GM20431 (cell line): ENCODE measurements around the gene GAST.
"Not testable (repeated sequence)": the region's sequence is repeated elsewhere in the genome, so short reads cannot be mapped to it uniquely, and the experiment has no call there.

Experiments used
- in situ Hi-C: fragments of 300-500 bp; cut with MseI, MboI; formaldehyde crosslinking; loops from one replicate; pipeline ENCODE4 v1.15.0; 2020; ENCODE audit warnings: low sequenced_read_pairs; ENCODE audit not compliant: unreplicated experiment

Gene GAST

DNA sequence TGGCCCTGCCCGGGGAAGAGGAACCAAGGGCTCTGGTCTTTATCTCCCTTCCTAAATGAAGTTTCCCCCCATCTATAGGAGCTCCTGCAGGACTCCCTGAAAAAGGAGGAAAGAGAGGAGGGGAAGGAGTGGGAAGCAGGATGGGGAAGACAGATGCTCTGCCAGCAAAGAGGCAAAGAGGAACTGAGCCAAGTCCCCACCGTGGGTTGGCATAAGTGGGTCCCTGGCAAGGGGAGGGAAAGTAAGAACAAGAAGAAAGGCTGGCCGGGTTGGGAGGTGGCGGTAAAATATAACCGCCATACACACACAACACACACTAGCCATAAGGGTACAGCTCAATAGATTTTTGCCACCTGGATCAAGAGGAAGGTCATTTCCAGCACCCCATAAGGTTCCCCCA, 29.5 kb upstream of the GAST start:
- in situ Hi-C loops = no loop called here

- in situ Hi-C loops = no loop called here
These were observed 28.6 kb upstream of the GAST start for GRCh38 chr17:41683441-41684007.

- in situ Hi-C loops = no loop called here
These were observed 28.1 kb upstream of the GAST start for GRCh38 chr17:41684035-41684434.

DNA sequence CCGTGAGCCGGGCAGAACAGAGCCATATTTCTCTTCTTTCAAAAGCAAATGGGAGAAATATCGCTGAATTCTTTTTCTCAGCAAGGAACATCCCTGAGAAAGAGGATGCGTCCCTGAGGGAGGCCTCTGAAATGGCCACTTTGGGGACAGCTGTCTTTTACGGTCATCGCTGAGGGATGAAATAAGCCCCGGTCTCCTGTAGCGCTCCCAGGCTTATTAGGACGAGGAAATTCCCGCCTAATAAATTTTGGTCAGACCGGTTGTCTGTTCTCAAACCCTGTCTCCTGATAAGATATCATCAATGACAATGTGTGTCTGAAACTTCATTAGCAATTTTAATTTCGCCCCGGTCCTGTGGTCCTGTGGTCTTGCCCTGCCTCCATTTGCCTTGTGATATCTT, 26.4 kb upstream of the GAST start:
- in situ Hi-C loops = not testable (repeated sequence)

DNA sequence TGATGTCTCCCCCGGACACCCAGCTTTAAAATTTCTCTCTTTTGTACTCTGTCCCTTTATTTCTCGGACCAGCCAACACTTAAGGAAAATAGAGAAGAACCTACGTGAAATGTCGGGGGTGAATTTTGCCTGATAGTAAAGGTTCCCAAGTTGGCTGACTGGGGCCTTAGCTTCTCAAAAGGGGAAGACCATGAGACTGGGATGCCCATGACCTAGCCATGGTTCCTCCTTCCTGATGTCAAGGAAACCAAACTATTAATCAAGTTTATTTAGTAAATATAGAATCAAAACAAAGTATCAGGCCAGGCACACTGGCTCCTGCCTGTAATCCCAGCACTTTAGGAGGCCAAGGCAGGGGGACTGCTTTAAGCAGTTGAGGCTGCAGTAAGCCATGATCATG, 25.9 kb upstream of the GAST start:
- in situ Hi-C loops = no loop called here

GRCh38 chr17:41687828-41688640, 24.1 kb upstream of the GAST start:
- in situ Hi-C loops = no loop called here

DNA sequence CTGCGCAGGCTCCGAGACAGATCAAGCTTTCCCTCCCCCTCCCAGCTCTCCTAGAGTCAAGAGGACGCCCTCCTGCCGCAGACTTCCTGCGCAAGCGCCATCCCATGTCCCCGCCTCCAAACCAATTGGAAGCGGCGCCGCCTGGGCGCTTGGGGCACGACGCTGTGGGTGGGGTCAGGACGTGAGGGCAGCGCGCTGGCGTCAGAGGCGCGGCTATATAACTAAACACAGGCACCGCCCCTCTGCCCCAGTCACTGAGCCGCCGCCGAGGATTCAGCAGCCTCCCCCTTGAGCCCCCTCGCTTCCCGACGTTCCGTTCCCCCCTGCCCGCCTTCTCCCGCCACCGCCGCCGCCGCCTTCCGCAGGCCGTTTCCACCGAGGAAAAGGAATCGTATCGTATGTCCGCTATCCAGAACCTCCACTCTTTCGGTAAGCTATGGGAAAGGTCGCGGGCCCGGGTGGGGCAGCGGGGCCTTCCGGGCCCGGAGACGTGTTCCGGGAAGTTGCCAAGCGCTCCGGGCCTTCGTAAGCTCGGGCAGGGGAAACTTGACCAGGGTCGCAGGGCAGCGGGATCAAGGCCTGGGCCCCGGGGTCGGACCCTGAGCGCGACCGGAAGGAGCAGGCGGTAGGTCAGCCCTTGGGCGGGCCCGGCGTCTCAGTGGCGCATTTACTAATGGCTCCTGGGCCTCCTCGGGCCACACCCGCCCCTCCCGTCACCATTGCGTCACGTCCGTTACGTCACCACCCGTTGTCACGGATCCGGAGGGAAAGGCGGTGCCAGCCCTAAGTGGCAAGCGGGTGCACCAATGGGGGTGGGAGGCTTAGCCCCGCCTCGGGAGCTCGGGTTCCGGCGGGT, 23.3 kb upstream of the GAST start, which contains the start of gene EIF1:
Gene EIF1 (plus strand): TSS at position 245 of the 856 bp plus-strand sequence. CDS start 154 bp downstream, at position 399.
- in situ Hi-C loops = no loop called here

GRCh38 chr17:41689497-41690299, 22.4 kb upstream of the GAST start:
- in situ Hi-C loops = no loop called here

DNA sequence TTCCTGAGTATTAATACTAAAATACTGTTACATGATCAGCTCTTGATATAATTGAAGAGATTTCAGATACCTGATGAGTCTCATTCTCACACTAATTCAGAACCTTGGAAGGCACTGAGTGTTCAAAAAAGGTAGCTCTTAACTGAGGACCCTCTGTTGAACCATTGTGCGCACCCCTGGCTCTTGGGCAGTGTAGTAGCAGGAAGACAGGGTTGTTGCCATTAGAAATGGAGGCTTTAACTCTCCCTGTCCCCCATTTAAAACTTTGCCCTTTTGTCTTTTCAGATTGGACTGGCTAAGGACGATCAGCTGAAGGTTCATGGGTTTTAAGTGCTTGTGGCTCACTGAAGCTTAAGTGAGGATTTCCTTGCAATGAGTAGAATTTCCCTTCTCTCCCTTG, 21.6 kb upstream of the GAST start:
- in situ Hi-C loops = no loop called here

- in situ Hi-C loops = no loop called here
These were observed 20.9 kb upstream of the GAST start for GRCh38 chr17:41691031-41691777.

DNA sequence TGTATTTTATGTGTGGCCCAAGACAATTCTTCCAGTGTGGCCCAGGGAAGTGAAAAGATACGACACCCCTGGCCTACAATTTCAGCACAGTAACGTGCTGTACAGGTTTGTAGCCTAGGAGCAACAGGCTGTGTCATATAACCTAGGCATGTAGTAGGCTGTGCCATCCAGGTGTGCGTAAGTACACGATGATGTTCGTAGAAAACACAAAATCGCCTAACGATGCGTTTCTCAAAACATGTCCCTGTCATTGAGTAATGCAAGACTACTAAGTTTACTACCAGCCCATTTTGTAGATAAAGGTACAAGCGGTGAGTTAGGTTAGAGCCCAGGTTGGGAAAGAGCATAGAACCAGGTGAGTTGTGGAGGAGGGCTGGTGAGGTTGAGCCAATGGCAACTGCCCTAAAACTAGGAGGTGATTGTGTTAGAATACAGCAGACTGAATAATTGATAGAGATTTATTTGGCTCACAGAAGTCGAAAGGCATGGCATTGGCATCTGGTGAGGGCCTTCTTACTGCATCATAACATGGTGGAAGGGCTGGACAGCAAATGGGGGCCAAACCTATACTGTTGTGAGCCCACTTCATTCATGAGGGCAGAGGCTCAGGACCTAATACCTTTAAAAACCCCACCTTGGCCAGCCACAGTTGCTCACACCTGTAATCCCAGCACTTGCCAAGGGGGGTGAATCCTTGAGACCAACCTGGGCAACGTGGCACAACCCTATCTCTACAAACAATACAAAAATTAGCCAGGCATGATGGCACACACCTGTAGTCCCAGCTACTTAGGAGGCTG, 19.2 kb upstream of the GAST start:
- in situ Hi-C loops = no loop called here

DNA sequence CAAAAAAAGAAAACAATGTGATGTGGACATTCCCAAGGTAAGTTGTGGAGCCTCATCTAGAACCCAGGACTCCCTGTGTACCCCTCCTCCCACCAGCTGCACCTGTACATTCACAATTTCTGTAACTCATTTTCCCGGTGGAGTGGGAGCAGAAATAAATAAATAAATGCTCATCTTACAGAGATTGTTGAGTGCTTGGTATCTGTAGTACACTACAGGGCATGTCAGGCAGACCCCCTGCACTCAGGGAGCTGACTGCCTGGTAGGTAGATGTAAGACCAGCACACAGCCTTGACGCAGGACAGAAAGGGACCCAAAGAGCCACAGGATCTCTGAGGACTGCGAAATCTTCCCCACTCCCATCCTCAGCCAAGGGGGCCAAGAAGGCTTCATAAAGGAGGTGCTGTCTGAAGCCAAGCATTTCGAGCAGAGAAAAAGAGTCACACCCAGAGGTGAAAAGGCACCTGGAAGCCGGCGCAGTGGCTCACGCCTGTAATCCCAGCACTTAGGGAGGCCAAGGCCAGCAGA, 16.9 kb upstream of the GAST start:
- in situ Hi-C loops = no loop called here

DNA sequence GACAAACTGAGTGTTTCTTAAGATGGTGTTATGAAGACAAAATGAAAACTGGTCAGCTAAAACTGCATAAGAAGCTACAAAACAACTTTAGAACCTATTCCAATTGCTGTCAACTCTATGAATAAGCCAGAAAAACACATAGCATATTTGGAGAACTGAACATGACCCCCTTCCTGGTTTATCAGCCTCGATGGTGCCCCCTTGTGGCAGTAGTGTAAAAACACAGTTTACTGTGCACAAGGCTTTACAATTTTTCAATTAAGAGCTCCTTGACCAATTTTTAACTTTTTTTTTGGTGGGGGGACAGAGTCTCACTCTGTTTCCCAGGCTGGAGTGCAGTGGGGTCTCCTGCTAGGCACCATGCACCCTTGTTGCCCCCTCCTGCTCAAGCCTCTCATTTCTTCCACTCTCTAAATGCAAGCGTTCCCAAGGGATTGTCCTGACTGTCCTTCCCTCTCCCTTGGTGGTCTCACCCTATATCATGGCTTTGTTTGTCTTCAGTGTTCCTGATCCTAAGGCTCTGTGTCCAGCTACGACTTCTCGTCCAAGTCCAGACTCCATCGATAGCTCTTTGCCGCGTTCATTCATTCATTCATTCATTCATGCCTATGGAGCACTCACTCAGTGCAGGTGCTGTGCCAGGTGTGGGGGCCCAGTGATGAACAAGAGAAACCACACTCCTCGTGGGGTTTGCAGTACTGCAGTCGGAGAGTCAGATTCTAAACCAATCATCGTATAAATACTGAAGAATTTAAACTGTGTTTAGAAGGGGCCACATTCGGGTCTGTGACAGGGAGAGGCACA, 16.0 kb upstream of the GAST start:
- in situ Hi-C loops = no loop called here

DNA sequence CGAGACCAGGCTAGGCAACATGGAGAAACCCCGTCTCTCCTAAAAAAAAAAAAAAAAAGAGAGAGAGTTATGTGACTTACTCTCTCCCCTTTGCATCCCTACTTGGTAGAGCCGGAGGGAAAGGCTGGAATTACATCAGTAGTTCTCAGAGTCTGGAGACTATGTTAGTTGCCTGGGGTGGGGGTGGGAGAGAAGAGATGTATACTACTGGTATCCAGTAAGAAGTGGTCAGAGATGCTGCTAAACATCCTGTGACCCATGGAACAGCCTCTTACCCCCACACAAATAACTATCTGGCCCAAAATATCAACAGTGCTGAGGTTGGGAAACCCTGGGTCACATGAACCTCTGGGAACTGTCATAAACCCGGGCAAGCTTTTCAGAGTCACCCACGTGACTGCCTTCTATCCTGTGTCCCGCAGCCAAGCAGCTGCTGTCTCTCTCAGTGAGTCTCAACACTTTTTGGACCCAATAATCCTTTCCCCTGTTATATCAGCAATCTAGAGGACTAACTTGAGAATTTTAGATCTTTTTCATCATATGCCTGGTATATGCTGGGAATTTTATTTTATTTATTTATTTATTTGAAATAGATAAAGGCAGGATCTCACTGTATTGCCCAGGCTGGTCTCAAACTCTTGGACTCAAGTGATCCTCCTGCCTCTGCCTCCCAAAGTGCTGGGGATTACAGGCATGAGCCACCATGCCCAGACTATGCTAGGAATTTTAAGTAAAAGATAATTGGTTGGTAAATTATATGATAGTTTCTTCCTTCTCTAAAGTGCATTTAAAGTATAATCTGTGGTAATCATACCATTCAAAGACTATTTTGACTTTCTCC, 14.8 kb upstream of the GAST start:
- in situ Hi-C loops = no loop called here

DNA sequence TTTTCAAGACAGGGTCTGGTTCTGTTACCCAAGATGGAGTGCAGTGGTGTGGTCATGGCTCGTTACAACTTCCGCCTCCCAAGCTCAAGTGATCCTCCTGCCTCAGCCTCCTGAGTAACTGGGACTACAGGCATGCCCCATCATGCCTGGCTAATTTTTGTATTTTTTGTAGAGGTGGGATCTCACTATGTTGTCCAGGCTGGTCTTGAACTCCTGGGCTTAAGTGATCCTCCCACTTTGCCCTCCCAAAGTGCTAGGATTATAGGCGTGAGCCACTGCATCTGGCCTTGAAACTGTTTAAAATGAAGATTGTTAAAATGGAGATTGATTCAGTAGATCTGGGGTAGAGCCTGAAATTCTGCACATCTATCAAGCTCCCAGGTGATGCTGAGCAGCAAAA, 11.3 kb upstream of the GAST start:
- in situ Hi-C loops = not testable (repeated sequence)

GRCh38 chr17:41702712-41703111, 9.4 kb upstream of the GAST start:
- in situ Hi-C loops = no loop called here
